Inflammatory macrophage treated with lipopolysaccharide for 1 hour (primary cell): ENCODE data around the gene CEP162.

Source experiments
- DNase-seq, 2 donors: peaks; one replicate each; pipeline ENCODE4 v3.0.0-alpha.2; 2020 to 2022

The CEP162 gene

GRCh38 chr6:84082689-84083265, 144.7 kb downstream of the CEP162 start:
- no peak for DNase-seq

- no peak for DNase-seq
These were observed 146.2 kb downstream of the CEP162 start for GRCh38 chr6:84081222-84081621.

GRCh38 chr6:84078335-84078734, 149.1 kb downstream of the CEP162 start:
- no peak for DNase-seq

- DNase-seq, result no peak
These were observed 149.8 kb downstream of the CEP162 start for GRCh38 chr6:84077645-84078044.

- no peak for DNase-seq
These were observed 152.3 kb downstream of the CEP162 start for GRCh38 chr6:84074988-84075781.
